Epidermal melanocyte (primary cell): Measurements from ENCODE around the gene PKIB.

ENCODE experiments used
- DNase-seq: peaks from one replicate; pipeline ENCODE4 v3.0.0; 2011; ENCODE audit warnings: low spot score; ENCODE audit not compliant: insufficient read length

The PKIB gene

DNA sequence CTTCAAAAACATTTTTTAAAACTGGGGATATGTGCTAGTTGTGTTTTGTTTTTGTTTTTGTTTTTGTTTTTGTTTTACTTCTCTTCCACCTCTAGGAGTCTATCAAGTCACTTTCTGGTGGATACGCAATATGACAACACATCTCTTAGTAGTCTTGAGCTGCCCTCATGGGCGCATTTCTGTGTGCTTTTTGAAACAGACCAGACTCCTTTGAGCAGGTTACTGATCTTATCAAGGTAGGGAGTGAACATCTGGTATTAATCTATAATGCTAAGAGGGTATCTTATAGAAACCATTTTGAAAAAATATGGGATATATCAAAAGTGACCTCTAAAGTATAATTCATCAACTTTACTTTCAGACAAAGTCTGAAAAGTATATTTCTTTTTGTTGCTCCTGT is 56.2 kb downstream of the PKIB start:
- no peak for DNase-seq

DNA sequence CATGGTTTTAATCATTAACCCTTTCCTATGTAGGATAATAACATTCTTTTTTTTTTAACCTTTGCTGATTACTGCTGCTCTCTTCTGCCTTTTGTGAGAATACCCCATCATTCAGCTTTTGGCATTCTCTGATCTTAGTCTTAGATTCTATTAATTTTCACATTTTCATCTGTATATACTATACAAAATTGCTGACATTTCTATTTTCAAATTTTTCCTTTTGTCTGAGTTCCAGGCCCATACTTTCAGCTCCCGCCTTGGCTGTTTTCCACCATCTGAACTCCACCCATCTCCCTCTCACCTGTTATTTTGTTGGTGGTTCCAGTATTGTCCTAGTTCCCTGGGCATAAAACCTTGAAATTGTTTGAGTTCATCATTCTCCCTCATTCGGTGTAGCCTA is 59.2 kb downstream of the PKIB start:
- no peak for DNase-seq

DNA sequence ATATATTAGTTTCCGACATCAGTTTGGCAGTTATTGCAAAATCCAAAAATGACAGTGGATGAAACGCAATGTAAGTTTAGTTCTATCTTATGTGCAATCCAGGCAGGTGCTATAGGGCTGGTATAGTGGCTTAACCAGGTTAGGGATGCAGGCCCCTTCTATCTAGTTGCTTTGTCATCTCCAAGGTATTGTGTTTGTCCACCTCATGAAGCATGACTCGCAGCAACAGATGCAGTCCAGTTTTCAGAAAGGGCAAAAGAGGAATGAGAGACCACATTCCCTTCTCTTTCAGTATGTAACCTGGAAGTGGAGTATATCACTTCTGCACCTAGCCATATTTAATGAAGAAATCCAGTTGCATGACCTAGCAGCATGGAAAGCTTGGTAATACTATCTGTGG is 59.7 kb downstream of the PKIB start:
- no peak for DNase-seq

DNA sequence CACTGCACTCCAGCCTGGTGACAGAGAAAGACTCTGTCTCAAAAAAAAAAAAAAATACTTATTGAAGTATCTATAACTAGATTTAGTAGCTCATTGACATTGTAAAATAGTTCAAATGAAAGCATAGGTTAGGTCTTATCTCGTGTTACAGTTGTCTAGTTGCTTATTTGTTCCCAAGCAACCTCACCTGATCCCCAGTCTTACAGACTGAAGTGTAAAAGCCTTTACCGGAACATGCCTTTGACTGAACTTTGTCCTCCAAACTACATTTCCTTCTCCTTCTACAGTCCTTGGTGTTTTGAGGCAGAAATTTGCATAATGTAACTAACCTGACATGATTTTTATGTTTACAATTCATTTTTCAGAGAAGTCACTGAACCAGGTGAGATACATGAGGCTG is 61.0 kb downstream of the PKIB start:
- no peak for DNase-seq

DNA sequence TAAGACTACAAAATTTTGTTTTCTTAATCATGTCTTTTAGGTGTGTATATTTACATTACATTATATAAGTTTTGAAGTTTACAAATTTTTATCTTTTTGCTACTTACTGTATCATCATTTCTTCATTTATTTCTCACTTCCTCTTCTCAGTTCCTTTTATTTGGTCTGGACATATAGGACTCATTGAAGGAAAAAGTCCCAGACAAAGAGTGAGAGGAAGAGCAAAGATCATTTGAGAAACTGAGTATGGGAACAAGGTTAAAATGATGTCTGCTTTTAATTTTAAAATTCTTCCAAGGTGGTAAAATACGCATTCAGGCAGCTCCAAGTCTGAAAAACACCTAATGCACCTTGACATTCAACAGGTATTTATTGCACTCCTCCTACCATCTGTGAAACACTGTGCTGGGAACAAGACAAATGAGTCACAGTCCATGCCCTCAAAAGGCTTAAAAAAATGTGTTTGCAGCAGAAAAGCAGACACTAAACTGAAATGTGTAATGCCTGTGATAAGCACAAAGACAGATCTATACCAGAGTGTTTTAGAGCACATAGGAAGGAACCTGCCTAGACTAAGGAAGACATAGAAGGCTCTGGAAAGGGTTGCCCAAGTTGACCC is 63.2 kb downstream of the PKIB start:
- no peak for DNase-seq

DNA sequence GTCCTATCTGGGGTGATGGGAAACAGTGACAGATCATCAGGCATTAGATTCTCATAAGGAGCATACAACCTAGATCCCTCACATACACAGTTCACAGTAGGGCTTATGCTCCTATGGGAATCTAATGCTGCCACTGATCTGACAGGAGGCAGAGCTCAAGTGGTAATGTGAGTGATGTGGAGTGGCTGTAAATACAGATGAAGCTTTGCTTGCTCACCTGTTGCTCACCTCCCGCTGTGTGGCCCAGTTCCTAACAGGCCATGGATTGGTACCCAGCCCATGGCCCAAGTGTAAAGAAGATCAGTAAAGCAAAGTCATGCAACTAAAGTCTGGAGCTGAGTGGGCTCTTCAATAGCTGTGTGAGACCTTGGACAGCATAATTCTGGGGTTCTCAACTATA is 65.9 kb downstream of the PKIB start:
- no peak for DNase-seq

DNA sequence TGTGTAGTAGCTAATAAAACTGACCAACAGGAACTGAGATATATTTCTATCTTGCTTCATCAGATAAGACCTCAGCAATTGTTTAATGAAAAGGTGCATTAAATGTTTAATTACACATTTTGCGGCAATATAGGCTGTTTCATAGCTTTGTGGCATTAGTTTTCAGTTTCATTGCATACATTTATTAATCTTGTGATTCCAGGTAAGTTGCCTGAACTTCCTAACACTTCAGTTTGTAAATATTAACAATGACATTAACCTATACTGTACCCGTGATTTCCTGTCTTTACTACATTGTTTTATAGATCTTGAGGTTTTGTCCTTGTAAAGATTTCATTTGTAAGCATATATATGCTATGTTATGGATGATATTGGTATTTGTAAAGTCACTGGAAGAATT is 66.5 kb downstream of the PKIB start:
- DNase-seq, result no peak

DNA sequence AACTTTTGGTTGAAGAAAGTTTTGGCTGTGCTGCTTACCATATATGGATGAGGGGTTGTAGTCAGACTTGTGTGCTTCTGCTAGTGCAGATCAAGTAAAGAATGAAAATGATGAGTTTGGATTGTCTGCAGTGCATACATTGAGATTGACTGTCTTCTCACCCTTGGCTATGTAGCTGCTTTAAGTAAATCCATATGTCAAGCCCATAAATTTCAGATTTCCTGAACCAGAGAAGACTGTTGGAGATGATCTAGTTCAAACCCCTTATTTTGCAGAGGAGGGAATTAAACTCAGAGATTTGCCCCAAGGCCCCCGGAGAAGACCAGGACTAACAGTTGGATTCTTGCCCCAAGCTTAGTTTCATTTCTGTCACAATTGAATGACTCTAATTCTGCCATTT is 67.2 kb downstream of the PKIB start:
- no peak for DNase-seq

DNA sequence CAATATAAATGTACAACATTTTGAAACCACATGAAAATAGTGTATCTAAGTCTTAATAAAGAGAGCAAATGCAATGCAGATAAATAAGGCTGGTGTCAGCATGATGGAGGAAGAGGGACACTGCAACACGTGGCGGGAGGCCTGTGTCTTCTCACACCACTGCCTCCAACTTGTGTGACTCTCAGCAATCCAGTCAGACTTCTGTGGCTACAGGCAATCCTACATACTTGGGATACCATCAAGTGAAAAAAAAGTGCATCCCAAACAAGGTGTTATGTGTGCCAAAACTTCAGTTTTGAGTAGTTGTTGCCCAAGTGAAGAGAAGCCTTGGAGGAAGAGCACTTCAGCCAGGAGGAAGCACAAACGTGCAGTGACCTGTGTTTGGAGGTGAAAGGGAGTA is 68.6 kb downstream of the PKIB start:
- DNase-seq, result no peak

DNA sequence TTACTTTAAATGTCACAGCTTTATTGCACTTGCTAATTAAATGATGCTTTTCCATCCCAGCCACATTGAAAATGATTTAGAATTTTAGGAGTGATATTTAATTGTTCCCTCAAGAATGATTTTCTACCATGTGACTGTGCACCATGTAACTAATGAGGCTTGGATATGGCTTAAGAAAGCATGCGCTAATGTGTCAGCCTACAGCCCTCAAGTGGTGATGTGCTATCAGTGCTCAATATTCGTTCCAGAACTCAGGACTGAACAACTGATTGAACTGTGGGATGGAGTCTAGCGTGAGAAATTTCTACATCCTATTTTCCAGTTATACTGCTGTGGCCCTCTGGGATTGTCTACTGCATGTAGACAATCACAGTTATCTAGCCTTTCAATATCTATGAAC is 71.5 kb downstream of the PKIB start:
- no peak for DNase-seq

DNA sequence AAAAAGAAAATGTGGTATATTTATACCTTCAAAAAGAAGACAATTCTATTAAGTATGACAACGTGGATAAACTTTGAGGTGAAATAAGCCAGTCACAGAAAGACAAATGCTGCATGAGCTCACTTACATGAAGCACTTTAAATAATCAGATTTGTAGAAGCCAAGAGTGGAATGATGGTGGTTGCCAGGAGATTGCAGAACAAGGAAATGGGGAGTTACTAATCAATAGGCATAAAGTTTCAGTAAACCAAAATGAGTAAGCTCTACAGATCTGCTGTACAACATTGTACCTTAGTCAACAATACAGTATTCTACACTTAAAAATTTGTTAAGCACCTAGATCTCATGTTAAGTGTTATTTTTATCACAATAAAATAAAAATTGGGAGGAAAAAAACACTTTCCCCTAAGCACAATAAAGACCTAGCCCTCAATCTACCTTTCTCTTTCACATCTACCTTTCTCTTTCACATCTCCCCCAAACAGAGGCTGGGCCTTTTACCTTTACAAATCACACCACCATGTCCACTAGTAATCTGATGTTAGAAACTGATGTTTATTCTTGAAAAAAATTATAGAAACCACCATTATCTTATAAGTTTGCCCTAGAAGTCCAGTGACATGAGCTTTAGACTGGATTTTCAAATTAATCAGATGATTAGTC is 73.9 kb downstream of the PKIB start:
- DNase-seq, result no peak

DNA sequence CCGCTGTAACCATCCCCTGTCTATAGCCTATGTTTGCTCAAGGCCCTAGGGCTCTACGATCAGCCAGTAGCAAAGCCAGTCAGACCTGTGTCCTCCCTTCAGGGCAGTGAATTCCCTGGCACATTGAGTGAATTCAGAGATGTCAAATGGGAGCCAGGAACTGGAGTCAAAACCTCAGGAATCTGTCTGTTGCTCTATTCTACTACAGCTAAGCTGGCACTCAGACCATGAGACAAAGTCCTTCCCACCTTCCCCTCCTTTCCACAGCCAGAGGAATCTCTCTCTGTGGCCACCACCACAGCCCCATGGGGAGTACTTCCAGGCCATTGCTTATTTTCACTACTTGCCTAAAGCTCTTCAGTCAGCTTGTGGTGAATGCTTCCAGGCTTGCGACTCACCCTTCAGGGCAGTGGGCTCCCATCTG is 82.0 kb downstream of the PKIB start:
- DNase-seq, result no peak

DNA sequence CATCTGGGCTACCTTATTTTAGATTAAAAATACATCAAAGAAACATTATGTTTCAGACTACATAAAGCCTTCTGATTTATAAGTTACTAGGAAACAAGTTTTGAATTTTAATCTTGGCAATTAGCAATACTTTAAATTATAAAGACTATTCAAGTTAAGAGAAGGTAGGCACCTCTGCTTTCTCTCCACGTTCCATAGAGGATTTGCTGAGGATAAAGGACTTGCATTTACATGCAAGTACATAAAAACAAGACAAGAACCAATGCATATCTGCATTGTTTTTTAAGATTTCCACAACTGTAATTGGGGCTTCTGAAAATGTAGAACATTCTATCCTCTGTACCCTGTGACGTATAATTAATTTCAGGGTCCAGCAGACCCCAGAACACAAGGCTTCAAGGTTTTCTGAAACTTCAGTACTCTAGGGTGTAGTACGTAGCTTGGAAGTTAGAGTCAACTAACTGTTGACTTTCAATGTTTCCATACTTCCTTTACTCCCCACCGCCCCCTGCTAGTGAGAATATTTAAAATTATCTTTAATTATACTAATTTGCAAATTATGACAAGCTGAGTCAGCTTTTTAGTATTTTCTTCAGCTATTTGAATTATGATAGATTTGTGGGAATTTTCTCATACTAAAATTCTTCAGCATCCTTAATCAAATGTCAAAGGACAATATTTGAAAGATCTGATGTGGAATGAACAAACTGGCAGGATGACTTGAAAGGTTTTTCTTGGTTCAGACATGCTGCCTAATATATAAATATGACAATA is 82.8 kb downstream of the PKIB start:
- DNase-seq, result no peak

DNA sequence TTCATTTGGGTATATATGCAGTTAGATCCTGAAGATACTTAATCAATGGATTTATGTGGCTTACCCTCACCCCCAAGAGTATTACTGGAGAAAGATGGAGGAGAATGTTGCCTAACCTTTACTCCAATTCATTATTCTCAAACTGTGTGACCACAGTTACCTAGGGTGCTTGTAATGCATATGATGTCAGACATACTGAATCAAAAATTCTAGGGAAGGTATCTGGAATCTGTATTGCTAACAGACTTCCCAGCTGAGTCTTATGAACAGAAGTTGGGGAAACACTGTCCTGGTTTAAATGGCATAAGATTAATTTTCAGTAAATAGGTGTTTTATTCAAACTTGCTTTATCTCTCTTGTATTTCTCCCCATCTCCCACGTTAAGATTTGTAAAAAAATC is 83.9 kb downstream of the PKIB start:
- no peak for DNase-seq

DNA sequence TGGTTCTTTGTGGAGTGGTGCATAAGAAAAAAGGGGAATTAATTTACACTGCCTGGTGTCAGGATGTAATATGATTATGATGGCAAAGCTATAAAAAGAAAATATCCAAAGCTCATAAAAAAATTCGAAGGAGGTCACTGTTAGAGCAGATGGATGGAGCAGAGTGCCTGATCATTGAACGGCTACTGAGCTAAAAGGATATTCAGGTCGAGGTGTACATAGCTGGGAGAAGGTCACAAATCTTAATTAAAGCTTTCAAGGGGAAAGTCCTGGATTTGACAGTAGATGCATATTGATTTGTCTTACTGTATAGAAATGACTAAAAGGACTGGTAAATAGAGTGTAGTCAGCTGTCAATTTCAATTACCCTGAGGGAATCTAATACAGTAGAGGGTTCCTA is 84.4 kb downstream of the PKIB start:
- no peak for DNase-seq

DNA sequence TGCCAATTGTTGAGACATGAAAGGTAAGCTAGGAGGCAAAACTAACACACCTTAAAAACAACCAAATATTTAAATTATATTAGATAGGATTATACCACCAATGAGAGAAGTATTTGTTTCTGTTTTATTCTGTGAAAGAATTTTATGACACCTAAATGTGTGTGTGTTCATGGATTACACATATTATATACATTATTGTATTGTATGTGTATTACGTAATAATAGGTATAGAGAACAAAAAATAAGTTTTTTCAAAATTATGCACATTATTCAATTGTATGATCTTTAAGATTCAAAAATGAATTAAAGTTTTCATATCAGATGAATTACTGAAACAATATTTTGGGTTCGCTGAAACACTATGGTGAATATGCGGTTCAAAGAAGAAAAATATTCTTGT is 85.0 kb downstream of the PKIB start:
- DNase-seq, result no peak

DNA sequence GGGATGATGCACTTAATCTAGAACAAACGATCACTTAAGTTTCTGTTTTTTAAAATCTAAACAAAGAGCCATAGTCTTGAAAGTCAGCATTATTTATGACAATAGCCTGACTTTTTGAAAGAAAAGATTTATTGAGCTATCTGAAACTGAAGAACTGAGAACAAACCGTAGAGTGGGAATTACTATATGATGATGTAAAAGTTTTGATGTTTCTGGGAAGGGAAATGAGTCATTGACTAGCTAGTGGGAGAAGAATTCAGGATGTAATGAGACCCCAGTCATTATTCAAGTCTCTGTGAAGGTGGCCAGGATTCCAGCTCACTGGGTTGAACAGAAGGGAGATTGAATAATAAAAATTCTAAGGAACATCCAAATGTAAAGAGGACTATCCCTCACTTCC is 85.9 kb downstream of the PKIB start:
- DNase-seq, result no peak

DNA sequence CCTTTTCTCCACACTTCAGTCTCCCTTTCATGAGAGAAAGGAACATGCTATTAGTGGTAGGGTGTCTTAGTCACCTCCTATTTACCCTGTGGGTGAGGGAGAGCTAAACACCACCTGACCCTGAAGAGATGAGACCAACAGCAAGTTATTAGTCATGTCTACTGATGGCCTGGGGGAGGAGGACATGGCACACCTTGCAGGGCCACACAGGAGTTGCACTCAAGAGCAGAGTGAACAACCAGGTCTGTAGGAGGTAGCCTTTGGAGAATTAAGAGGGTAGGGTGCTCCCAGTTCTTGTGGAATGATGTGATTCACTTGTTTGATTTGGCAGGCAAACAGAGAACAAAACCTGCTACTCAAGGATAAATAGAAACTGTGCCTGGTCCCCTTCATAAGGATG is 86.6 kb downstream of the PKIB start:
- no peak for DNase-seq

DNA sequence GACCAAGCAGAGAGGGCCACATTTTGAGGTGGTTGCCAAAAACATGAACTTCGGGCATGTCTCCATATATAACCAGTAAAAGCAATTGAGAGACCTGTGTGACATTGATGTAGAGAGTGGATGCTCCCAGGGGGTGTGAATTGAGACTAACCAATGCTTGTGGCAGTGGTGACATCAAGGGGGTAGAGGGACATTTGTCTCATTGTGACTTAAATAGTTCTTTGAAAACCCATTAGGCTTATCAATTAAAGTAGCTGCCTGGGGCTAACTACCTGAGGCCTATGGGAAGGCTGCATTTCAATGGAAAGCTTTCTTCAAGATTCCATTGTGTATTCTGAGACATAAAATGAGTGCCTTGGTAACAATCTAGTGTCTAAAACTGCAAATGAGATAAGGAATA is 87.3 kb downstream of the PKIB start:
- no peak for DNase-seq

DNA sequence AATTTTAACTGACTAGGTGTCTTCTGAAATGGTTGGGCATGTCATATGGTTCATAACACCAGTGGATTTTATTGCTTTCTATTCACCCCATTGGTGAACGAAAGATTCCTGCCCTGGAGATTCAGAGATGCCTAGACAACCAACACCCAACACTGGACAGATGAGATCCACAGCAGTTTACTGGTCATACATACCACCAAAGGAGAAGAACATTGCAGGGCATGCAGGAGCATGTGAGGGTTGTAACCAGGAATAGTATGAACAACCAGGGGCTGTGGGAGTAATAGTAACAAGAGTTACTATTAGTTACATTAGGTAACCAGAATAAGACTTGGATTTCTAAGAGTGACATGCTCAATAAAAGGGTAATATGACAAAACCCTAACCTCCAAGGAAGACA is 91.5 kb downstream of the PKIB start:
- no peak for DNase-seq

DNA sequence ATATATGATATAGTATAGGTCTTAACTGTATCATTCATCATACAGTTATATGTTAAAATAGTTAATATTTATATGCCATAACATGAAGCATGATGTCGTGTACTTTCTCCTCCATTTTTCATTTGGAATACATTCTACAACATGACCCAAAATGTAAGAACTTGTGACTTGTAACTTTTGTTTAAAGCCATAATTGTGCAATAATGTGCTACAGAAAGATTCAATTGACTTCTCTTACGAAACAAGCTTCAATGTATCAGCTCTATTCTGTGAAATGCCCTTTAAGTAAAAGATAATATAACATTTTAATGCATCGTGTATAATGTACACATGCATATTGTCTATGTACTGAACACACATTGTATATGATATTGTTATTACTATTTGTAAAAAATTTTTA is 92.6 kb downstream of the PKIB start:
- DNase-seq, result no peak

DNA sequence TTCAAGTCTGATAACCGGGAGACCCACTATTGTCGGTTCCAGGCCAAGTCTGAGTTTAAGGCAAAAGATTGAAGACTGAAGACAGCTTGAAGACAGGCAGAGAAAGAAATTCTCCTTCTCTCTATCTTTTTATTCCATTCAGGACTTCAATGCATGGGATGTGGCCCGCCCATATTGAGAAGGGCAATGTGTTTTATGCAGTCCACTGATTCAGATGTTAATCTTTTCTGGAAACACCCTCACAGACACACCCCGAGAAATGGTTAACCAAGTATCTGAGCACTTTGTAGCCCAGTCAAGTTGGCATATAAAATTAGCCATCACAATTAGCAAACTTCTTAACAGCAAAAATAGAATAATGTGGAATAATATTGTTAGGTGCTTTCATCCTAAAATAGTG is 93.9 kb downstream of the PKIB start:
- no peak for DNase-seq

DNA sequence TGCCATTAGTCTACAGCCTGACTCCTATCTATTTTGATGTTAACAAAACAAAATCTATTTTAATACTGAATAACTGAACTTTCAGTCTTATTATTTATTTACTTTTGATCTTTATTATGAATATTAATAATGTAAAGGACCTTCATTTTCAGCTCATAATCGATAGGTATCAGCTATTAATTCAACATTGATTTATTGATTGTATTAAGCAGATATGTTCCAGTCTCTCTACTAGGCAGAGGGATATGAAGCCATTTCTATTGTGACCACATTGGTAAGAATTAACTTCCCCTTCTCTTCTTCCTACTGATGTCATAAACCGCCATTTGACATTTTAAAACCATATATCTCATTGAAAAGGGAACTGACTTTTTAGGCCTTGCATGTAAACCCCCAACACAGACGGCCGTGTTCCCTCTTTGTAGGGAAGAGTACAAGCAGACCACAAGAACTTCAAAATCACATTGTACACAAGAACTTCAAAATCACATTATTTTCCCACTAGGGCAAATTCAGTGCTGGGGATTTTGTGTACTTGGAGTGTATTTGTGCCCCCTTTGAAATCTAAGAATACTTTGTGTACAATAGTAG is 99.8 kb downstream of the PKIB start:
- no peak for DNase-seq
